ENCODE results near the gene GMDS.

GMDS gene

GRCh38 chr6:2099870-2100269 is 145.5 kb downstream of the GMDS start:
- no peak for DNase-seq (ENCODE audit: low read depth)

GRCh38 chr6:2097464-2097863 is 147.9 kb downstream of the GMDS start:
- DNase-seq (ENCODE audit: low read depth), result no peak

- DNase-seq (ENCODE audit: low read depth), result no peak
These were observed 150.8 kb downstream of the GMDS start for GRCh38 chr6:2094642-2095041.

GRCh38 chr6:2086326-2086965 is 159.0 kb downstream of the GMDS start:
- DNase-seq (ENCODE audit: low read depth), result no peak

- no peak for DNase-seq (ENCODE audit: low read depth)
These were observed 159.7 kb downstream of the GMDS start for GRCh38 chr6:2085657-2086056.

GRCh38 chr6:2081155-2082138 is 164.0 kb downstream of the GMDS start:
- peak; percentile 3 for DNase-seq (ENCODE audit: low read depth)

GRCh38 chr6:2078888-2079287 is 166.5 kb downstream of the GMDS start:
- no peak for DNase-seq (ENCODE audit: low read depth)

GRCh38 chr6:2077826-2078225 is 167.6 kb downstream of the GMDS start:
- no peak for DNase-seq (ENCODE audit: low read depth)

GRCh38 chr6:2073476-2073875 is 171.9 kb downstream of the GMDS start:
- DNase-seq (ENCODE audit: low read depth), result no peak

GRCh38 chr6:2072453-2072852 is 173.0 kb downstream of the GMDS start:
- DNase-seq (ENCODE audit: low read depth), result no peak

GRCh38 chr6:2063547-2063946 is 181.9 kb downstream of the GMDS start:
- no peak for DNase-seq (ENCODE audit: low read depth)

- no peak for DNase-seq (ENCODE audit: low read depth)
These were observed 183.5 kb downstream of the GMDS start for GRCh38 chr6:2061880-2062279.

GRCh38 chr6:2055911-2056310 is 189.5 kb downstream of the GMDS start:
- DNase-seq (ENCODE audit: low read depth), result no peak

GRCh38 chr6:2055143-2055542 is 190.3 kb downstream of the GMDS start:
- DNase-seq (ENCODE audit: low read depth), result no peak

GRCh38 chr6:2054516-2055067 is 190.8 kb downstream of the GMDS start:
- no peak for DNase-seq (ENCODE audit: low read depth)

- no peak for DNase-seq (ENCODE audit: low read depth)
These were observed 191.7 kb downstream of the GMDS start for GRCh38 chr6:2053691-2054090.

- DNase-seq (ENCODE audit: low read depth), result no peak
These were observed 197.6 kb downstream of the GMDS start for GRCh38 chr6:2047855-2048254.

GRCh38 chr6:2044192-2044591 is 201.2 kb downstream of the GMDS start:
- DNase-seq (ENCODE audit: low read depth), result no peak

- no peak for DNase-seq (ENCODE audit: low read depth)
These were observed 202.3 kb downstream of the GMDS start for GRCh38 chr6:2042956-2043648.

- DNase-seq (ENCODE audit: low read depth), result no peak
These were observed 207.3 kb downstream of the GMDS start for GRCh38 chr6:2038092-2038491.

- no peak for DNase-seq (ENCODE audit: low read depth)
These were observed 208.0 kb downstream of the GMDS start for GRCh38 chr6:2037237-2037926.

- DNase-seq (ENCODE audit: low read depth), result no peak
These were observed 208.7 kb downstream of the GMDS start for GRCh38 chr6:2036710-2037023.

Measured in stimulated activated CD8-positive, alpha-beta memory T cell treated with anti-CD3 and anti-CD28 coated beads, Interleukin-4, amount 100 ng/mL, for 24 hours (primary cell).